GM23338 (cell line): ENCODE measurements around the gene HPCA. TPM values are rescaled to one million over a fixed set of nuclear protein-coding genes. Genes with fewer than 3 reads are reported as not detected.

Experiments
- ATAC-seq: fragments of 200-7000 bp; cut with Tn5 transposase; 3 replicates; pipeline ENCODE4 v1.9.1; 2020
- DNase-seq: peaks from one replicate; pipeline ENCODE4 v3.0.0-alpha.2; 2015; ENCODE audit warnings: low spot score
- H2AFZ ChIP-seq: fragments of 200-600 bp; sonication (generic); 2 replicates; pipeline ENCODE4 v1.8.0; 2016; ENCODE audit warnings: antibody characterized with exemption, mild to moderate bottlenecking, moderate library complexity
- H3F3A ChIP-seq: fragments of 200-600 bp; sonication (generic); replicated peaks from 2 replicates; pipeline ENCODE4 v1.8.0; 2017; ENCODE audit warnings: antibody characterized with exemption, mixed run types, low read depth
- H3K27ac ChIP-seq: fragments of 200-600 bp; sonication (generic); 2 replicates; pipeline ENCODE4 v1.6.1; 2016; ENCODE audit warnings: low read depth
- H3K27me3 ChIP-seq: fragments of 200-600 bp; sonication (generic); 2 replicates; pipeline ENCODE4 v1.8.0; 2016; ENCODE audit warnings: mild to moderate bottlenecking, mixed run types, moderate library complexity; ENCODE audit not compliant: insufficient read depth
- H3K36me3 ChIP-seq: fragments of 200-600 bp; sonication (generic); 2 replicates; pipeline ENCODE4 v1.8.0; 2016; ENCODE audit warnings: mild to moderate bottlenecking; ENCODE audit not compliant: insufficient read depth
- H3K4me1 ChIP-seq: fragments of 200-600 bp; sonication (generic); 2 replicates; pipeline ENCODE4 v1.8.0; 2016; ENCODE audit warnings: mild to moderate bottlenecking, moderate library complexity; ENCODE audit not compliant: insufficient read depth
- H3K4me2 ChIP-seq: fragments of 200-600 bp; sonication (generic); 2 replicates; pipeline ENCODE4 v1.7.1; 2017; ENCODE audit warnings: mixed run types
- H3K4me3 ChIP-seq: fragments of 200-600 bp; sonication (generic); 2 replicates; pipeline ENCODE4 v1.6.1; 2016; ENCODE audit warnings: mixed run types
- H3K79me2 ChIP-seq: fragments of 200-600 bp; sonication (generic); replicated peaks from 2 replicates; pipeline ENCODE4 v1.8.0; 2017; ENCODE audit warnings: mild to moderate bottlenecking; ENCODE audit not compliant: insufficient read depth
- H3K9me2 ChIP-seq: fragments of 200-600 bp; sonication (generic); 2 replicates; pipeline ENCODE4 v1.8.0; 2017; ENCODE audit not compliant: insufficient read depth
- H4K20me1 ChIP-seq: fragments of 200-600 bp; sonication (generic); replicated peaks from 2 replicates; pipeline ENCODE4 v1.8.0; 2017; ENCODE audit warnings: mild to moderate bottlenecking; ENCODE audit not compliant: insufficient read depth
- H3K27ac Mint-ChIP-seq: 2 replicates; pipeline ENCODE4 v1.8.0; 2020; ENCODE audit warnings: inconsistent platforms, mild to moderate bottlenecking, moderate library complexity, mixed read lengths
- H3K27me3 Mint-ChIP-seq: 3 replicates; pipeline ENCODE4 v1.8.0; 2022; ENCODE audit warnings: low read depth, mild to moderate bottlenecking, moderate library complexity, mixed read lengths, inconsistent platforms; ENCODE audit not compliant: insufficient read depth, poor library complexity
- H3K36me3 Mint-ChIP-seq: 3 replicates; pipeline ENCODE4 v1.8.0; 2021; ENCODE audit warnings: low read depth, mild to moderate bottlenecking, inconsistent platforms, moderate library complexity, mixed read lengths
- H3K4me1 Mint-ChIP-seq: 3 replicates; pipeline ENCODE4 v1.8.0; 2020; ENCODE audit warnings: mild to moderate bottlenecking, inconsistent platforms, mixed read lengths
- H3K4me3 Mint-ChIP-seq: 3 replicates; pipeline ENCODE4 v1.8.0; 2021; ENCODE audit warnings: moderate library complexity, mild to moderate bottlenecking, inconsistent platforms, mixed read lengths
- H3K9me3 Mint-ChIP-seq: 3 replicates; pipeline ENCODE4 v1.8.0; 2020; ENCODE audit warnings: moderate library complexity, mild to moderate bottlenecking, inconsistent platforms, mixed read lengths
- CREB1 ChIP-seq: fragments of 250-450 bp; sonication (Bioruptor Pico); IDR thresholded peaks from 2 replicates; pipeline ENCODE4 v1.5.0; 2020; ENCODE audit warnings: low read depth, mild to moderate bottlenecking, moderate library complexity
- CTCF ChIP-seq, 2 experiments: fragments of 200-600 bp in 1 of 2; sonication (generic) in 1 of 2; conservative IDR thresholded peaks; 2 replicates each; pipeline versions ENCODE4 v1.5.1 to v1.6.1; 2016 to 2017; ENCODE audit warnings: antibody characterized with exemption in 2 of 2, low read depth in 2 of 2, mild to moderate bottlenecking in 2 of 2, moderate library complexity in 1 of 2
- ETS1 ChIP-seq: IDR thresholded peaks from 2 replicates; pipeline ENCODE4 v1.6.1; 2016; ENCODE audit warnings: antibody characterized with exemption
- EZH2phosphoT487 ChIP-seq: fragments of 200-600 bp; sonication (generic); IDR thresholded peaks from one replicate; pipeline ENCODE4 v1.8.1; 2018; ENCODE audit warnings: antibody characterized with exemption; ENCODE audit not compliant: unreplicated experiment
- JUNB ChIP-seq: IDR thresholded peaks from one replicate; pipeline ENCODE4 v1.6.1; 2016; ENCODE audit warnings: antibody characterized with exemption; ENCODE audit not compliant: unreplicated experiment
- NANOG ChIP-seq: IDR thresholded peaks from 2 replicates; pipeline ENCODE4 v1.6.1; 2016; ENCODE audit warnings: antibody characterized with exemption, borderline replicate concordance
- POLR2AphosphoS5 ChIP-seq: IDR thresholded peaks from 2 replicates; pipeline ENCODE4 v1.6.1; 2016; ENCODE audit warnings: antibody characterized with exemption, low read depth
- REST ChIP-seq: IDR thresholded peaks from one replicate; pipeline ENCODE4 v1.6.1; 2018; ENCODE audit warnings: antibody characterized with exemption; ENCODE audit not compliant: unreplicated experiment
- STAT1 ChIP-seq: IDR thresholded peaks from one replicate; pipeline ENCODE4 v1.6.1; 2016; ENCODE audit warnings: antibody characterized with exemption; ENCODE audit not compliant: unreplicated experiment
- ZNF114 ChIP-seq: fragments of 250-450 bp; sonication (Bioruptor Pico); IDR thresholded peaks from 2 replicates; pipeline ENCODE4 v1.5.0; 2020; ENCODE audit warnings: mild to moderate bottlenecking, moderate library complexity
- ZNF331 ChIP-seq: fragments of 250-450 bp; sonication (Bioruptor Pico); IDR thresholded peaks from 2 replicates; pipeline ENCODE4 v1.5.0; 2020; ENCODE audit warnings: low read depth, mild to moderate bottlenecking, moderate library complexity
- ZNF462 ChIP-seq: fragments of 250-450 bp; sonication (Bioruptor Pico); IDR thresholded peaks from 2 replicates; pipeline ENCODE4 v1.5.0; 2020; ENCODE audit warnings: mild to moderate bottlenecking, moderate library complexity
- polyA plus RNA-seq: library from polyadenylated mRNA; unstranded; fragments of >200 nt; fragmentation: Nextera tagmentation; extraction: Ambion mirVana; gene quantifications from 2 replicates; pipeline ENCODE4 v1.2.1, GENCODE V29; 2016
- total RNA-seq: library from RNA; depleted of rRNA; stranded (reverse); fragments of >200 nt; shearing (Covaris generic); gene quantifications from 2 replicates; pipeline ENCODE4 v1.2.3, GENCODE V29; 2014

HPCA gene
- total and polyA plus RNA-seq, 2 experiments from 2014 or later, result 0.35 to 0.82 TPM

GRCh38 chr1:32899586-32900296 is 13.4 kb downstream of the HPCA start:
- no peak overlapping the region for H3K27ac Mint-ChIP-seq
- no peaks in the 10 kb centered on the region for H3K36me3 ChIP-seq
- H3K9me3 Mint-ChIP-seq, result no peaks in the 10 kb centered on the region
- H3K79me2 ChIP-seq, result no peaks in the 10 kb centered on the region
- no peaks in the 10 kb centered on the region for H3K9me2 ChIP-seq
- ATAC-seq (no peak; the same call in 2 of the 3 replicates), DNase-seq (no peak)
- no peak overlapping the region for H3K27ac ChIP-seq
- peaks cover 47% of the 10 kb centered on the region for H3K27me3 Mint-ChIP-seq
- no peak overlapping the region; the same call in 1 of the 2 replicates for H3K4me2 ChIP-seq
- H3F3A ChIP-seq, result no peaks in the 10 kb centered on the region
- no peak overlapping the region for H3K4me3 ChIP-seq
- peaks cover 10% of the 10 kb centered on the region for H3K4me1 Mint-ChIP-seq
- H3K27me3 ChIP-seq, result peaks cover 53% of the 10 kb centered on the region
- H3K36me3 Mint-ChIP-seq, result no peaks in the 10 kb centered on the region; the same call in 2 of the 3 replicates
- no peak overlapping the region for H2AFZ ChIP-seq
- no peaks in the 10 kb centered on the region for H4K20me1 ChIP-seq
- no peak overlapping the region for H3K4me3 Mint-ChIP-seq
- peaks cover 7% of the 10 kb centered on the region; the same call in 1 of the 2 replicates for H3K4me1 ChIP-seq
- TF ChIP-seq NANOG (no peak), ETS1 (no peak), CTCF (conservative IDR thresholded peaks at IDR 0.05; ENCODE audit: low read depth in 2 of 2) (no peak), ZNF331 (CRISPR knock-in tag) (no peak), ZNF462 (CRISPR knock-in tag) (no peak), ZNF114 (CRISPR knock-in tag) (no peak), CREB1 (CRISPR knock-in tag) (no peak), POLR2AphosphoS5 (no peak), JUNB (no peak), EZH2phosphoT487 (no peak), REST (no peak), STAT1 (no peak)
